Endothelial cell (in vitro differentiated cells): ENCODE data around the gene VAMP8. TPM values are rescaled to one million over a fixed set of nuclear protein-coding genes. Genes with fewer than 3 reads are reported as not detected.

Experiments used
- DNase-seq: peaks from one replicate; pipeline ENCODE4 v3.0.0; 2021; ENCODE audit warnings: low spot score
- H3K27ac Mint-ChIP-seq: one replicate; pipeline ENCODE4 v1.8.0; 2021; ENCODE audit warnings: mixed read lengths, inconsistent platforms; ENCODE audit not compliant: unreplicated experiment
- H3K27me3 Mint-ChIP-seq: one replicate; pipeline ENCODE4 v1.8.0; 2021; ENCODE audit warnings: mild to moderate bottlenecking, moderate library complexity, mixed read lengths, inconsistent platforms; ENCODE audit not compliant: unreplicated experiment
- H3K36me3 Mint-ChIP-seq: one replicate; pipeline ENCODE4 v1.8.0; 2021; ENCODE audit warnings: mild to moderate bottlenecking, low read depth, mixed read lengths, inconsistent platforms; ENCODE audit not compliant: unreplicated experiment
- H3K4me1 Mint-ChIP-seq: one replicate; pipeline ENCODE4 v1.8.0; 2021; ENCODE audit warnings: mild to moderate bottlenecking, mixed read lengths, inconsistent platforms; ENCODE audit not compliant: unreplicated experiment
- H3K4me3 Mint-ChIP-seq: one replicate; pipeline ENCODE4 v1.8.0; 2021; ENCODE audit warnings: mild to moderate bottlenecking, mixed read lengths, inconsistent platforms; ENCODE audit not compliant: unreplicated experiment
- H3K9me3 Mint-ChIP-seq: one replicate; pipeline ENCODE4 v1.8.0; 2021; ENCODE audit warnings: mixed read lengths, inconsistent platforms; ENCODE audit not compliant: unreplicated experiment
- CTCF ChIP-seq: fragments of 200-600 bp; sonication (generic); IDR thresholded peaks from one replicate; pipeline ENCODE4 v1.5.0; 2021; ENCODE audit warnings: antibody characterized with exemption; ENCODE audit not compliant: unreplicated experiment
- total RNA-seq: library from RNA; stranded (reverse); fragmentation: NEBNext Ultra II Directional; extraction: Animal tissue kit (Norgen Biotek cat#: 25700); gene quantifications from one replicate; pipeline ENCODE4 v1.2.1, GENCODE V29; 2021; ENCODE audit not compliant: unreplicated experiment

VAMP8 gene
- total RNA-seq, 1 donor from 2014 or later: 225 TPM

DNA sequence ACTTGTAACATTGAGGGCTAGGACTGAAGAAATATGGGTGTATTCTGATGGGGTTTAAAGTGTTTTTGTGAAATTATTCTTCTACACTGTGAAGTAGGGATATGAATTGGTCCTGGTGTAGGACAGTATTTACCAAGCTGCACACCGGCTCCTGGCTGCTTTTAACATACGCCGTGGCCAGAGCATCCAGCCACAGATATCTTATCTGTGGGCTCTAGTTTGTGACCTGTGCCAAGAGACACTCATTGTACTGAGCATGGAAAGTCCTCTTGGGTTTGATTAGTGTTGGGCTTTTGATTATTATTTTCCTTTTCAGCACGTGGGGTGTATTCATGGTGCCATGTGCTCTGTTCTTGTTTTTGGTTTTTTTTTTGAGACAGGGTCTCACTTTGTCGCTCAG lies 46.6 kb downstream of the VAMP8 start:
- DNase-seq: no peak
- peaks cover 36% of the 10 kb centered on the region for H3K36me3 Mint-ChIP-seq
- no peak for TF ChIP-seq CTCF
- peaks cover under 1% of the 10 kb centered on the region for H3K27me3 Mint-ChIP-seq
- H3K4me1 Mint-ChIP-seq: peaks cover 1% of the 10 kb centered on the region
- H3K27ac Mint-ChIP-seq: no peak overlapping the region
- H3K4me3 Mint-ChIP-seq: peak overlapping the region; percentile 23
- no peaks in the 10 kb centered on the region for H3K9me3 Mint-ChIP-seq

GRCh38 chr2:85628658-85629057 lies 51.3 kb downstream of the VAMP8 start:
- Mint-ChIP-seq H3K9me3 (no peaks in the 10 kb centered on the region), H3K27me3 (peaks cover 1% of the 10 kb centered on the region), H3K4me3 (no peak overlapping the region), H3K36me3 (peaks cover 35% of the 10 kb centered on the region), H3K27ac (no peak overlapping the region), H3K4me1 (no peaks in the 10 kb centered on the region)
- no peak for TF ChIP-seq CTCF
- DNase-seq: no peak

DNA sequence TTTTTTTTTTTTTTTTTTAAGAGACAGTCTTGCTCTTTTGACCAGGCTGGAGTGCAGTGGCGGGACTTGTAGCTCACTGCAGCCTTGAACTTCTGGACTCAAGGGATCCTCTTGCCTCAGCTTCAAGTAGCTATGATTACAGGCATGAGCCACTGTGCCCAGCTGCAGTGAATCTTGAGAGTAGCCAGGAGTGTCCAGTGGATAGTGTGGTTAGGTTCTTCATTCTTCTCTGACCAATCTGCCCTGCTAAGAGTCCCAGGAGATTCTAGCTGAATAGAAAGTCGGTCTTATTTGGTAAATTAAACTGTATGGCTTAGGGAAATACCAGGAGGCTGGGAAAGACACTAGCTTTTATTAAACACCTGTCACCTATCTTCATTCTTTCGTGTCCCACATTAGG lies 53.9 kb downstream of the VAMP8 start:
- TF ChIP-seq CTCF: no peak
- Mint-ChIP-seq H3K9me3 (no peaks in the 10 kb centered on the region), H3K36me3 (peaks cover 27% of the 10 kb centered on the region), H3K4me3 (peak overlapping the region; percentile 71), H3K27ac (no peak overlapping the region), H3K4me1 (no peaks in the 10 kb centered on the region), H3K27me3 (peaks cover 1% of the 10 kb centered on the region)
- no peak for DNase-seq

Other genes starting within 250 kb of the VAMP8 start
- gene TGOLN2, start 249.6 kb upstream of the VAMP8 start, total RNA-seq: 83.1 TPM
- 37.0 TPM for gene RETSAT, start 223.1 kb upstream of the VAMP8 start, total RNA-seq
- gene ELMOD3, start 222.8 kb upstream of the VAMP8 start, total RNA-seq: 15.9 TPM
- 76.4 TPM for gene CAPG, start 167.2 kb upstream of the VAMP8 start, total RNA-seq
- 0.33 TPM for gene SH2D6, start 158.9 kb upstream of the VAMP8 start, total RNA-seq
- 151 TPM for gene MAT2A, start 38.4 kb upstream of the VAMP8 start, total RNA-seq
- gene GGCX, start 16.1 kb upstream of the VAMP8 start, total RNA-seq: 145 TPM
- gene VAMP5, start 6.8 kb downstream of the VAMP8 start, total RNA-seq: 296 TPM
- gene RNF181, start 18.2 kb downstream of the VAMP8 start, total RNA-seq: 155 TPM
- gene TMEM150A, start 25.1 kb downstream of the VAMP8 start, total RNA-seq: 42.4 TPM
- gene C2orf68, start 34.5 kb downstream of the VAMP8 start, total RNA-seq: 47.5 TPM
- gene USP39, start 38.6 kb downstream of the VAMP8 start, total RNA-seq: 64.0 TPM
- not detected for gene SFTPB, start 90.6 kb downstream of the VAMP8 start, total RNA-seq
- gene GNLY, start 116.8 kb downstream of the VAMP8 start, total RNA-seq: not detected
- gene ATOH8, start 176.4 kb downstream of the VAMP8 start, total RNA-seq: 1.8 TPM